Measurements from ENCODE around the gene MED15.

MED15 gene

GRCh38 chr22:20573833-20574615, 66.6 kb downstream of the MED15 start:
- DNase-seq = no peak

GRCh38 chr22:20574920-20575353, 67.5 kb downstream of the MED15 start:
- DNase-seq = no peak

GRCh38 chr22:20575724-20576444, 68.5 kb downstream of the MED15 start:
- no peak for DNase-seq

DNA sequence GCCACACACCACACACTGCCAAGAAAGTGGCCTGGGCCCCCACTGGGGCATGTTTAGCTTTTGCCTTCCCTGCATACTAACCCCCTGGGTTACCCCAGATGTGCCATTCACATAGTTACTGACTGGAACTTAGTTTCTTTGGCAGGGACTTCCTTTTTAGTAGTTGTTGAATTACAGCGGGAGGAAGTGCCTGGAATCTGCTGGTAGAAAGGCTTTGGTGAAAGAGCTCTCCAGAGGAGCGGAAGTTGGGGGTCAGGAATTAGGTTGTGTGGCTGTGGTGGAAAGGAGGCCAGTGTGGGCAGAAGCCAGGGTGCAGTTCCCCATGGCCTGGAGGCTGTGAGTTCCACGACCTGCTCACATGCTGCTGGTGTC, 69.0 kb downstream of the MED15 start:
- DNase-seq = no peak

DNA sequence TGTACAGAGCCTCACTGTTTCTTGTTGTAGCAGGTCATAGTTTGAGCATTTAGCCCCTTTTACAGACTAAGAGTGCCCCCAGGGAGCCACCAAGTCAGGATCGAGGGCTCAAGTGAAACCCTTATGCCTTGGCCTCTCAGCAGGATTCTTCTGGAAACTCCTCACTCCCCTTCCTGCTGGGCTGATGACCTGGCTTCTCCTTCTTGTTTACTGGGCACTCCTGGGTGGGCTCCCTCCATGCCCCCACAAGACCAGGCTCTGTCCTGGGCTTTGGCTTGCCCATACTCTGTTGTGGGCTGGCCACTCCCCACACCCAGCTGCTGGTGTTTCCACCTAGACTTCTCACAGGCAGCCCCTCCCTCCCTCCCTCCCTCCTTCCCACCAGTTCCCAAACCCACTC, 69.6 kb downstream of the MED15 start:
- no peak for DNase-seq

DNA sequence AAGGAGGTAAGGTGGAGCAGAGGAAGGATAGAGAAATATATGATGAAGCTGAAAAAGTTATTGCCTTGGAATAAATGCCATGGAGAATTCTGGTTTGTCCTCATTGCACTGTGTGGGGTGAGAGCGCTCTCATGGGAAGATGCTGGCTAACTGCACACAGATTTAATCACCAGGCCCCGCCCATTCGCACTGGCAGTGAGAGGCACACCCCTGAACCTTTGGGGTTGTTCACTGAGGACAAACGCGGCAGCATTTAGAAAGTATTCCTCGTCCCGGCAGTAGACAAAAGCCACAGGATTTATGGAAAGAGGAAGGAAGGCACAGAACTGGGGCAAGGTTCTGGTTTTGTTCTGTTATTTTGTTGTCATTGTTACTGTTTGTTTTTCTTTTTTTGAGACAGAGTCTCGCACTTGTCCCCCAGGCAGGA, 70.2 kb downstream of the MED15 start:
- DNase-seq = no peak

GRCh38 chr22:20578192-20578591, 70.8 kb downstream of the MED15 start:
- DNase-seq = no peak

DNA sequence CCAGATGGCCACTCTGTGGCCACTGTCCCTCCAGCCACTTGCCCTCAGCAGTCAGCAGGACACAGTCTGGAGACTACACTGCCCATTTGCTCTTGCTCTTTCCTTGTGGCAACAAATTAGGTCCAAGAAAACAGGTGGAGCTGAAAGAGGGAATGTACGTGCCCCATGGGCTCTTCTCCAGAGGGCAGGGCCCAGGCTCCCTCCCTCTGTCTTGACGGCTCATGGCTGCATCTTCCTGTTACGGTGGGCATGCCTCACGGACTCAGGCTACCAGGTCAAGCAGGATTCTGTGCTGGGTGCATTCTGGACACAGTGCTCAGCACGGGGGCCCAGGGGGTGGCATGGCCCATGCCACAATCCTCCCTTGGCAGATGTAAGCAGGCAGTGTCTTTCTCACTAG, 71.3 kb downstream of the MED15 start:
- DNase-seq = no peak

GRCh38 chr22:20579273-20580120, 72.1 kb downstream of the MED15 start:
- DNase-seq = no peak

DNA sequence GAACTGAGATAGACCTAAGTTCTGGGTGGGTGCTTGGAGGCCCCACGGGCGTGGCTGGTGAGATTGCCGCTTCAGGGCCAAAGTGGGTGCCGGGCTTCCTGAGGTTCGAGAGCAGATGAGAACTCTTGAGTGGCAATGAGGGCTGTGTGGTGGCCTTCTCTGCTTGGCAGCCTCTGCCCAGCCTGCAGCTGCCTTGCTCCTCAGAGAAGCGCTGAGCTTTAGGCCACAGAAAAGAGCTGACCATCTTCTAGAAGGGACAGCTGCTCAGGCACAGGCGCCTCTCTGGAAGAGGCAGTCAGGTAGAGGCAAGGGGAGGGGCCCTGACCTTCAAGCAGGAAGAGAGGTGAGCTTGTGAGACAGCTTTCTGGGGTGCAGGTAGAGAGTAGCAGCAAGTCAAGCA, 72.8 kb downstream of the MED15 start:
- no peak for DNase-seq

- DNase-seq = no peak
These were observed 73.4 kb downstream of the MED15 start for GRCh38 chr22:20580611-20581502.

DNA sequence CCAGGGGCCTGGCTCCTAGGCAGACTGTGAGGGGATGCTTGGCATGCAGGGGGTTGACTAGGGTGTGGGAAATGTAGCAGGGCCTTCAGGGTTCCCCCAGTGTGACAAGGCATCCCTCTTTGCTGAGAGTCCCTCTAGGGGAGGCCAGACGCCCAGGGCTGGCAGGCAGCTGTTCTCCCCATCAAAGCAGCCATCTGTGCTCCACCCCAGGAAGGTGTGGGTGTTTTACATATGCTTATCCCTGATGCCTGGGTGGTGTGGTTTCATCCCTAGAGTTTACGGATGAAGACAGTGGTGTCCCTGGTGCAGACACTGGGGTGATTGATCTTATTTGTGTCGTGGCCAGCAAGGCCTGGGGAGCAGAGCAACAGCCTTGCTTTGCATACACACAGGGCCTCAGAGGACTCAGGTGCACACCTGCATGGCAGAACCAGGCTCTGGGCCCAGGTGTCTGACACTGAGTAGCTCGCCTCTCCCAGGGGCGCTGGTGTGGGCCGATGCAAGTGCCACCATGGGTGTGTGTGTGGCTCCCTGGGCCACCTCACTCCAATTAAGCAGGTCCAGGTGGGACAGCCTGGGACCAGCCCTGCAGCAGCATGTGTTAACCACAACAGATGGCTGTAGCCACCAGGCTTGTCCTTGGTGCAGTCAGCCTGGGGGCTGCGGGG, 74.2 kb downstream of the MED15 start:
- no peak for DNase-seq

GRCh38 chr22:20582171-20582511, 74.7 kb downstream of the MED15 start:
- DNase-seq = no peak

DNA sequence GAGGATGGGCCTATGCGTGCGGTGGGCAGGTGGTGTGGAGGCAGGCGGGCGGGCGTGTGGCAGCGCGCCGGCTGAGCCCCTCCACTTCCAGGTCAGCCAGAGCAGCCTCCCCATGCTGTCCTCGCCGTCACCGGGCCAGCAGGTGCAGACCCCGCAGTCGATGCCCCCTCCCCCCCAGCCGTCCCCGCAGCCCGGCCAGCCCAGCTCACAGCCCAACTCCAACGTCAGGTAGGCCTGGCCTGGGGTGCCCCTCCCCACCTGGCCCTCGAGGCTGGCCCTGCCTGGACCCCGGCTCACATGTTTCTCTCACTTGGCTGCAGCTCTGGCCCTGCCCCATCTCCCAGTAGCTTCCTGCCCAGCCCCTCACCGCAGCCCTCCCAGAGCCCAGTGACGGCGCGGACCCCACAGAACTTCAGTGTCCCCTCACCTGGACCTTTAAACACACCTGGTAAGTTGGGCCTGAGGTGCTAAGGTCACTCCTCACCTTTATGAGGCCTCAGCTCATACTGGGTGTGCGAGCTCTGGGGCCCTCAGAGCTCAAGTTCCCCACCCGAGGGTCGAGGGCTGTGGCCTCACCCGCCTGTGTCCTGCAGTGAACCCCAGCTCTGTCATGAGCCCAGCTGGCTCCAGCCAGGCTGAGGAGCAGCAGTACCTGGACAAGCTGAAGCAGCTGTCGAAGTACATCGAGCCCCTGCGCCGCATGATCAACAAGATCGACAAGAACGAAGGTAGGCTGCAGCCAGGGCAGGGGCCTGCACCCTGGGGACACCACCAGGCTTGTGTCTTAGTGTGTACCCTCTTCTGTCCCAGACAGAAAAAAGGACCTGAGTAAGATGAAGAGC, 75.3 kb downstream of the MED15 start:
- no peak for DNase-seq

GRCh38 chr22:20583471-20583922, 76.1 kb downstream of the MED15 start:
- no peak for DNase-seq

DNA sequence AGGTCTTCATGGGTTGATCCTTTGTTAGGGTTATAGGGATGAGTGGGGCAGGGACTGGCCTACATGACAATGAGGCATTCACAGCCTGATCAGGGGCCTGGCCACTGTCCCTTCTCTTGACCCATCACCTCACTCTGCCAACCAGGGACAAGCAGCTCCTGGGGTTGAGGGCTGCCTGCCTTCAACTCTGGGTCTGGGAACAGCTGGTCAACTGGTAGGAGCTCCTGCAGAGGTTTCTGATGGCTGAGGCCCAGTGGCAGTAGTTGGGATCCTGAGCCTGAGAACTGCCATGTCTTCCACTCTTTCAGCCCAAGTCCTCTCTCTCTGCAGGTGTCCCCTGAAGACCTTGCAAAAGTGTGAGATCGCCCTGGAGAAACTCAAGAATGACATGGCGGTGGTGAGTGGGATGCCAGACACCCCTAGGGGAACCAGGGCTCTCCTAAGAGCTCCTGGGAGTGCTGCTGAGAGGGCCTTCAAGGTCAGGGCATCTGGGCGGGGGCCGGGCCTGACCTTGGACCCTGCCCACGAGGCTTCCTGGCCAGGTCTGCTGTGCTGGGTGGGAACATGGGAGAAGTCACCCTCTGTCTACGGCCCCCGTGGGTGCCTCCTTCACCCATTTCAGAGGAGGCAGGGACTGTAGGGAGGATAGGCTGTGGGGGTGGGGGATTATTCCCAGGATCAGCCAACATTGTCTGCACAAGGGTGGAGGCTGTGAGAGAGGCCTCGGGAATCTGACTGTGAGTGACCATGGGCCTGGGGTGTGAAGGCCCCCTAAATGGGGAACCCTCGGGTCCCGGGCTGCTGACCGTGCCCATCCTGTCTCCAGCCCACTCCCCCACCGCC, 76.8 kb downstream of the MED15 start:
- DNase-seq = no peak

DNA sequence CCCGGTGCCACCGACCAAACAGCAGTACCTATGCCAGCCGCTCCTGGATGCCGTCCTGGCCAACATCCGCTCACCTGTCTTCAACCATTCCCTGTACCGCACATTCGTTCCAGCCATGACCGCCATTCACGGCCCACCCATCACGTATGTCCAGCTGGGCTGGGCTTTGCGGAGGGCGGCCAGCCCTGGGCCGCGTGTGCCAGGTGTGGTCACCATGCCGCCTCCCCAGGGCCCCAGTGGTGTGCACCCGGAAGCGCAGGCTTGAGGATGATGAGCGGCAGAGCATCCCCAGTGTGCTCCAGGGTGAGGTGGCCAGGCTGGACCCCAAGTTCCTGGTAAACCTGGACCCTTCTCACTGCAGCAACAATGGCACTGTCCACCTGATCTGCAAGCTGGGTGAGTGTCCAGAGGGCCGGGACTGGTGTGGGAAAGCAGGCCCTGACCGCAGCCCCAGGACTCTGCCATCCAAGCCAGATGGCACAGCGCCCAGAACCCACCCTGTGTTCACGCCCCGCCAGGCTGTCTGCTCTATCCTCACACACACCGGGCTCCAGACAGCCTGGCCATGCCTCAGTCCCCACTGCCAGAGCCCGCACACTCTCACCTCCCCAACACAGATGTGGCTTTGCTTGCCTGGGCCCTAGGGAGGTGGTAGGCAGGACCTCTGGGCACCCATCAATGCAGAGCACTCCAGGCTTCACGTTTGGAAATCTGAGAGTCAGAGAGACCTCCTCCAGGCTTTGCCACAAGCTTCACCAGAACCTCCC, 77.6 kb downstream of the MED15 start:
- no peak for DNase-seq

DNA sequence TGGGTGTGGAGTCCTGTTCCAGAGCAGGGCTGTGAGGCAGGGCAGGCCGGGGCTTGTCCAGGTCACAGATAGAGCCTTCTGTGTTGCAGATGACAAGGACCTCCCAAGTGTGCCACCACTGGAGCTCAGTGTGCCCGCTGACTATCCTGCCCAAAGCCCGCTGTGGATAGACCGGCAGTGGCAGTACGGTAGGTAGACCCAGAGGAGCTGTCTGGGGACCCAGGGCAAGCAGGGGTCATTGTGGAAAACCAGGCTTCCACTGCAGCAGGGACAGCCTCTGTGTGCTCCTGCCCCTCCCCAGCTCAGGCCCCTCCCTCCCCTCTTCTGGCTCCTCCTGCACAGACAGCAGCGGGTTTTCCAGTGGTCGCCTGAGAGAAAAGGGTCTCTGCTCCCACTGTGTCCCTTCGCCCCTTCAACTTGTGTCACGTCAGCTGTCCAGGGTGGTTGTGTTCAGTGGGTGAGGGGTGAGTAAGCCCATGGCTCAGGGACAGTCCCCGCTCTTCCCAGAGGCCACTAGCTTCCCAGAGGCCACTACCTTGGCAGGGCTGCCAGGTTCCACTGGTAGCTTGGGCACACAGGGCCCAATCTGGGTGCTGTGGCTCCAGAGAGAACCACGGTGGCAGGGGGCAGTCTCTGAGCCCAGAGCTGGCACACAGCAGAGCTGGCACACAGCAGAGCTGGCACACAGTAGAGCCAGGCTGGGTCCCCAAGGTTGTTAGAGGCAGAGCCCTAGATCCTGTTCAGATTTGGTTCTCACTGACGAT, 78.4 kb downstream of the MED15 start:
- no peak for DNase-seq

- DNase-seq = no peak
These were observed 79.0 kb downstream of the MED15 start for GRCh38 chr22:20586403-20586745.
